Endodermal cell (in vitro differentiated cells): ENCODE results near the gene CRTAC1. TPM values are rescaled to one million over a fixed set of nuclear protein-coding genes. Genes with fewer than 3 reads are reported as not detected.

Experiments used
- DNase-seq: peaks from one replicate; pipeline ENCODE4 v3.0.0-alpha.2; 2017
- H3K27ac ChIP-seq: 2 replicates; pipeline ENCODE4 v1.5.1; 2013; ENCODE audit warnings: mild to moderate bottlenecking, low read depth, low read length, moderate library complexity
- H3K27me3 ChIP-seq: 2 replicates; pipeline ENCODE4 v1.6.1; 2013; ENCODE audit warnings: mild to moderate bottlenecking, low read length, moderate library complexity; ENCODE audit not compliant: insufficient read depth, control insufficient read depth, poor library complexity, severe bottlenecking
- H3K36me3 ChIP-seq: 2 replicates; pipeline ENCODE4 v1.7.0; 2013; ENCODE audit warnings: mild to moderate bottlenecking, low read length, moderate library complexity; ENCODE audit not compliant: control insufficient read depth, insufficient read depth
- H3K4me1 ChIP-seq: one replicate; pipeline ENCODE4 v1.7.0; 2013; ENCODE audit warnings: low read length; ENCODE audit not compliant: control insufficient read depth, insufficient read depth
- H3K4me3 ChIP-seq: 2 replicates; pipeline ENCODE4 v1.5.1; 2013; ENCODE audit warnings: mild to moderate bottlenecking, low read length, moderate library complexity
- H3K9ac ChIP-seq: 2 replicates; pipeline ENCODE4 v1.6.1; 2013; ENCODE audit warnings: mild to moderate bottlenecking, low read length, moderate library complexity; ENCODE audit not compliant: poor library complexity, severe bottlenecking; ENCODE audit errors: extremely low read depth
- H3K9me3 ChIP-seq: 2 replicates; pipeline ENCODE4 v1.6.1; 2013; ENCODE audit warnings: mild to moderate bottlenecking, low read length, moderate library complexity; ENCODE audit not compliant: control insufficient read depth
- H3K27ac Mint-ChIP-seq: 2 replicates; pipeline ENCODE4 v1.8.0; 2020; ENCODE audit warnings: mixed read lengths
- H3K27me3 Mint-ChIP-seq: 2 replicates; pipeline ENCODE4 v1.8.0; 2021; ENCODE audit warnings: mild to moderate bottlenecking, mixed read lengths; ENCODE audit not compliant: insufficient read depth
- H3K36me3 Mint-ChIP-seq: 2 replicates; pipeline ENCODE4 v1.8.0; 2020; ENCODE audit warnings: low read depth, mixed read lengths
- H3K4me1 Mint-ChIP-seq: 2 replicates; pipeline ENCODE4 v1.8.0; 2020; ENCODE audit warnings: mixed read lengths
- H3K4me3 Mint-ChIP-seq: 2 replicates; pipeline ENCODE4 v1.8.0; 2020; ENCODE audit warnings: mild to moderate bottlenecking, moderate library complexity, mixed read lengths
- H3K9me3 Mint-ChIP-seq: 2 replicates; pipeline ENCODE4 v1.8.0; 2020; ENCODE audit warnings: mild to moderate bottlenecking, mixed read lengths
- WGBS, 2 experiments: methylation state at CpG; one replicate each; pipeline versions ENCODE4 v1.1.5 to v1.1.7; 2013; ENCODE audit warnings: missing lambda C conversion rate in 2 of 2, mixed read lengths in 1 of 2; ENCODE audit not compliant: insufficient coverage in 1 of 2, insufficient read length in 1 of 2; 5-methylcytosine and 5-hydroxymethylcytosine counted together
- total RNA-seq, 2 donors: library from RNA; stranded (reverse); fragmentation: NEBNext Ultra II Directional in 1 of 2; extraction: Animal tissue kit (Norgen Biotek cat#: 25700) in 1 of 2; gene quantifications; 2 replicates in 1 of 2; 3 replicates in 1 of 2; pipeline ENCODE4 v1.2.1, GENCODE V29; 2021
- TF ChIP-seq, protein P1 (sequence below): fragments of 200-600 bp; sonication (generic); conservative IDR thresholded peaks from 2 replicates; pipeline ENCODE4 v1.5.0; 2021; ENCODE audit warnings: antibody characterized with exemption, mild to moderate bottlenecking

The CRTAC1 gene
- total RNA-seq, 2 donors from 2014 or later, result 0.13 to 0.24 TPM

GRCh38 chr10:97866524-97867219, 163.7 kb downstream of the CRTAC1 start:
- Mint-ChIP-seq H3K4me3 (no peak overlapping the region), H3K9me3 (no peaks in the 10 kb centered on the region), H3K27ac (no peak overlapping the region), H3K27me3 (peaks cover 9% of the 10 kb centered on the region), H3K36me3 (no peaks in the 10 kb centered on the region), H3K4me1 (peaks cover 22% of the 10 kb centered on the region)
- TF ChIP-seq, protein P1, sequence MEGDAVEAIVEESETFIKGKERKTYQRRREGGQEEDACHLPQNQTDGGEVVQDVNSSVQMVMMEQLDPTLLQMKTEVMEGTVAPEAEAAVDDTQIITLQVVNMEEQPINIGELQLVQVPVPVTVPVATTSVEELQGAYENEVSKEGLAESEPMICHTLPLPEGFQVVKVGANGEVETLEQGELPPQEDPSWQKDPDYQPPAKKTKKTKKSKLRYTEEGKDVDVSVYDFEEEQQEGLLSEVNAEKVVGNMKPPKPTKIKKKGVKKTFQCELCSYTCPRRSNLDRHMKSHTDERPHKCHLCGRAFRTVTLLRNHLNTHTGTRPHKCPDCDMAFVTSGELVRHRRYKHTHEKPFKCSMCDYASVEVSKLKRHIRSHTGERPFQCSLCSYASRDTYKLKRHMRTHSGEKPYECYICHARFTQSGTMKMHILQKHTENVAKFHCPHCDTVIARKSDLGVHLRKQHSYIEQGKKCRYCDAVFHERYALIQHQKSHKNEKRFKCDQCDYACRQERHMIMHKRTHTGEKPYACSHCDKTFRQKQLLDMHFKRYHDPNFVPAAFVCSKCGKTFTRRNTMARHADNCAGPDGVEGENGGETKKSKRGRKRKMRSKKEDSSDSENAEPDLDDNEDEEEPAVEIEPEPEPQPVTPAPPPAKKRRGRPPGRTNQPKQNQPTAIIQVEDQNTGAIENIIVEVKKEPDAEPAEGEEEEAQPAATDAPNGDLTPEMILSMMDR, result peak; percentile 39
- Histone ChIP-seq H3K4me3 (no peak overlapping the region), H3K27ac (no peak overlapping the region), H3K4me1 (peaks cover 6% of the 10 kb centered on the region), H3K27me3 (no peaks in the 10 kb centered on the region), H3K36me3 (no peaks in the 10 kb centered on the region), H3K9me3 (no peaks in the 10 kb centered on the region), H3K9ac (no peak overlapping the region)
- peak; percentile 61 for DNase-seq
- WGBS, 2 experiments, result 93 to 98% methylated on average over 6 to 10 of the region's 10 CpGs

- H3K27ac ChIP-seq, result no peak overlapping the region
- Mint-ChIP-seq H3K27me3 (peaks cover 16% of the 10 kb centered on the region), H3K4me1 (peaks cover 33% of the 10 kb centered on the region), H3K36me3 (no peaks in the 10 kb centered on the region), H3K27ac (no peak overlapping the region), H3K4me3 (no peak overlapping the region), H3K9me3 (no peaks in the 10 kb centered on the region)
- H3K27me3 ChIP-seq, result no peaks in the 10 kb centered on the region
- DNase-seq, result no peak
- no peak overlapping the region for H3K9ac ChIP-seq
- H3K9me3 ChIP-seq, result no peaks in the 10 kb centered on the region
- WGBS, 2 experiments, result 89% methylated on average over 10 to 18 of the region's 18 CpGs
- peaks cover 16% of the 10 kb centered on the region for H3K4me1 ChIP-seq
- no peaks in the 10 kb centered on the region for H3K36me3 ChIP-seq
- no peak overlapping the region for H3K4me3 ChIP-seq
- TF ChIP-seq, protein P1, result no peak
These were observed 164.9 kb downstream of the CRTAC1 start for GRCh38 chr10:97865488-97865887.

- H3K4me3 Mint-ChIP-seq, result no peak overlapping the region
- Histone ChIP-seq H3K9ac (no peak overlapping the region), H3K27ac (no peak overlapping the region), H3K36me3 (no peaks in the 10 kb centered on the region), H3K4me1 (peaks cover 12% of the 10 kb centered on the region), H3K27me3 (peaks cover 7% of the 10 kb centered on the region), H3K4me3 (no peak overlapping the region), H3K9me3 (no peaks in the 10 kb centered on the region)
- no peaks in the 10 kb centered on the region for H3K9me3 Mint-ChIP-seq
- H3K27ac Mint-ChIP-seq, result no peak overlapping the region
- TF ChIP-seq, protein P1, result no peak
- H3K4me1 Mint-ChIP-seq, result peaks cover 27% of the 10 kb centered on the region
- no peak for DNase-seq
- no peaks in the 10 kb centered on the region for H3K36me3 Mint-ChIP-seq
- 90 to 94% methylated on average over 6 to 11 of the region's 11 CpGs for WGBS, 2 experiments
- peaks cover 19% of the 10 kb centered on the region for H3K27me3 Mint-ChIP-seq
These were observed 166.6 kb downstream of the CRTAC1 start for GRCh38 chr10:97863808-97864207.
